GM18870 (cell line): ENCODE results near the gene DZIP3.
A peak's percentile ranks its signal among the peaks of the same experiment; 100 is the strongest.
"Not testable (repeated sequence)": the region's sequence is repeated elsewhere in the genome, so short reads cannot be mapped to it uniquely, and the experiment has no call there.

ENCODE experiments used
- ATAC-seq: cut with Tn5 transposase; IDR thresholded peaks from one replicate; pipeline ENCODE4 v1.9.1; 2021; ENCODE audit warnings: moderate library complexity; ENCODE audit not compliant: unreplicated experiment

Gene DZIP3

DNA sequence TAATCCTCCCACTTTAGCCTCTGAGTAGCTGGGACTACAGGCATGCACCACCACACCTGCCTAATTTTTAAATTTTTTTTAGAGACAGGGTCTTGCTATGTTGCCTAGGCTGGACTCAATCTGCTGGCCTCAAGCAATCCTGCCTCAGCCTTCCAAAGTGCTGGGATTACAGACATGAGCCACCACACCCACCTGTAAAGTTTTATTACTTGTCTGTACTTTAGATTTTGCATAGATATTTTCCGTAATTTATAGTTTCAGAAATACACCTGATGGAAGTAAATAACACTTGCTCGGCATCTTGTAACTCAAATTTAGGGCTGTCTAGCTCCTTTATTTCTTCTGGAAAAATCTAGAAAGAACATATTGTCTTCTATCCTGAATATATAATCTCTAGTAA, 5.8 kb downstream of the DZIP3 start:
- no peak for ATAC-seq

DNA sequence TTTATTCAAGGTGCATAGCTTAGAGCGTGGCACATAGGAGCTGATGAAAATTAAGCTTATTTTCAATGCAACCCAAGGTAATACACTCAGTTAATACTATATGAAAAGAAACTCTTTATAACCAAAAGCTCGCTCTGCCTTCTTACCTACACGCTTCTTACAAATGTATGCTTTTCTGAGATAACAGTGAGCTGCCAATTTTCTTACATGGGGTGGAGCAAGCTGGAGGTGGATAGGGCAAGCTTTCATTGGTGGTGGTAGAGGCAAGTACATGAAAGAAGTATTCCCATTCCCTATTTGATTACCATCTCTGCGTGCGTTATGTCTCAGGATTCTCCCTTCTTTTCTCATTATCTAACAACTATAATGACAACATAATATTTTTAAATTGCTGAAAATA, 8.9 kb downstream of the DZIP3 start:
- no peak for ATAC-seq

DNA sequence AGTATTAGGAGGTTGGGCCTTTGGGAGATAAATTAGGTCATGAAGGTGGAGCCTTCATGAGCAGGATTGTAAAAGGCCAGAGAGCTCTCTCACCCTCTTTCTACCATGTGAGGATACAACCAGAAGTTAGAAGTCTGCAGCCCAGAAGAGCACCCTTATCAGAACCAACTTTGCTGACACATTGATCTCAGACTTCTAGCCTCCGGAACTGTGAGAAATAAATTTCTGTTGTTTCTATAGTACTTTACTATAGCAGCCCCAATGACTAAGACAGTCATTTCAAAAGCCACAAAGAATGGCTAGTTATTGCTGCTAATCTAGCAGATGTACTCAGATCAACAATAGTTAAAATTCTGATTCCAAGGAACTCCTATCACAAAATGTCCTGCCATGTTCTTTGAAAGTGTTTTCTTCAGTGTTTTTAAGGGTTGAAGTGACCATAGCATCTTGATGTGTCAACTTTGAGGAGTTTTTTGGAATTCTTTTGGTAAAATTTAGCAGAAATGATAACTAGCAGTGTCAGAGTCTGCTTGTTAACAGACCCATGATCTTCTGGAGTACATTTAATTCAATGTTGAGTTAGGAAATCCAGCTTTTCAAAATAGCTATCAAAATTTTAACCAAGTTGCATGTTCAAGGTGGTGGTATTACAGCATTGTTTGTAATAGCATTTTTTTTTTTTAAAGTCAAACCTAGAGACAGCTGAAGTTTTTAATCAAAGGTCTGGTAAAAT, 10.3 kb downstream of the DZIP3 start:
- no peak for ATAC-seq

DNA sequence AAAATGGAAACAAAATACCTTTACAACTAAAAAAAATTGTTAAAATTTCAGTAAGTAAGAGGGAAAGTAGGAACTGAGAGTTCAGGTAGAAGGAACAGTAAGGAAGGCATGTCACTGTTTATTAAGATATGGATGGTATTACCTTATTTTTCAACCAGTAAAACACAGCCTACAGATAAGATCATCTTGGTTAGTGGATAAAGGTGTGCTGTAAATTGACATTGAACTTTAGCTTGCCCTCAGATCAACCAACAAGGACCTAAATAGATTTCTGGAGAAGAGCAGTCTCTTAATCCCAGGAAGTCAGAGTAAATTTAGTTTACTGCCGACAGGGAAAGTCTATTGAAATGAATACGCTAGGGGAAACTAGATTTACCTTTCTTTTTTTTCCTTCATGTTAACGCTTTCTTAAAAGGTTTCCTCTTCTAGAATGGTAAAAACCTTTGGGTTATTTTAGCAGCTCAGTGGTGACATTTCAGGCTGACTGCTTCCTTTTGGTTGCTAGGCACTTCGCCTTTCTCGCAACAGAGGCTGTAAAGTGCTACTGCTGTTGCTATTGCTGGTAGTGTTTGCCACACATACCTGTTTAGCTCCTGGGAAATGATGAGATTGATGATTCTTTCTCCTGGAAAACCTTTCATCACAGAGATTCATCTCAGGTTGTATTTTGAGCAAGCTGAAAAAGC, 12.9 kb downstream of the DZIP3 start:
- peak; percentile 63 for ATAC-seq

DNA sequence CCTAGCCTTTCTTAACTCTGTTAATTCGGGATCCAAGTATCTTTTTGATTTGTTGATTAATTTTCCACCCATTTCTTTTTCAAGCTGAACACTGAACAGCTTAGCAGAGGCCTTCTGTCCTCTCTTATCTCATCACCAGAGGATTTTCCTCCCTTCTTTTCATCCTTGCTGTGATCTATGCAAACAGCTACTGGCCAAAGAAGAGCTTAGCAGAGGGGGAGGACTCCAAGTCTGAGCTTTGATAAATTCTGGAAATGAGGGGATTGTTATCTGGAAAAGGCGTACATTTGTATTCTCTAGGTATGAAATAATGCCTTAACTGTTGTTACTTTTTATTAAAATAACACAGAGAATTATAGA, 13.4 kb downstream of the DZIP3 start:
- no peak for ATAC-seq

DNA sequence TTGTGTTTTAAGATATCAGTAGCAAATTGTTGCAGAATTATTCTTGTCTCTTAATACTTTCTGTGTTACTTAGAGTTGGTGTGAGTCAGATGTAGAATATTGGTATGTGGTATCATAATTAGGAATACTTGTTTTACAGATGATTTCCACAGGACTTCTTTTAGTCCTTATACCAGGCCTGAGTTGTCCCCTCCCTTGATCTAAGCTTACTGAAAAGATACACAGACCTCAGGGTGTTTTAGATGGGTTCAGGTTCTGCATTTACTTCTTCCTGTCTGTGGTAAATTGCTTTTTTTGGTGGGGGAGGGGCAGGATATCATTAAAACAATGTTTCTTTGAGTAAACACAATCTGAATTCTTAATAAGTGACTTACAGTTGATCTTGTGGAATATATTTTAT, 14.2 kb downstream of the DZIP3 start:
- ATAC-seq = no peak

DNA sequence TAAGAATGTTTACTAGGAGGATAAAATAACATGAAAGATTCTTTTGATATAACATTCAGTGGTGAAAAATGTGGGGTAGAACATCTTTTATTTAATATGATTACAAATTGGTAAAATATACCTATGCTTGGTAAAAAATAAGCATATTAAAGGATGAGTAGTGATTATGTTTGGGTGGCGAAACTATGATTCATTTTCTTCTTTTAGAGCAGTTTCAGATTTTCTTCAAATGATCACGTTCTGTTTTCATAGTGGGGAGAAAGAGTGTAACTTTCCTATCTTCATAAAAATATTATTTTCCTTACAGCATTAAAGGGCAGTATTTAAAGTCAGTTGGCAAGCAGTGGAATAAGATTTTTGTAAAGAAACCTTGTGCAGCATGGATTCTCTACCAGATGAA, 15.5 kb downstream of the DZIP3 start:
- ATAC-seq = no peak

DNA sequence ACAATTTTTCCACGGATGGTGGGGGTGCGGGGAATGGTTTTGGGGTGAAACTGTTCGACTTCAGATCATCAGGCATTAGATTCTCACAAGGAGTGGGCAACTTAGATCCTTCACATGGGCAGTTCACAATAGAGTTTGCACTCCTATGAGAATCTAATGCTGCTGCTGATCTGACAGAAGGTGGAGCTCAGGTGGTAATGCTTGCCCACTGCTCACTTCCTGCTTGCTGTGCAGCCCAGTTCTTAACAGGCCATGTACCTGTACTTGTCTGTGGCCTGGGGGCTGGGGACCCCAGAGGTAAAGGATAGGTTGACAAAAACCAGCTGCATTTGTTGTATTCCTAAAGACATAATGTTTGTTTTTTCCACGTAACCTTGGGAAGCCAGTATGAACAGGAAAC, 16.0 kb downstream of the DZIP3 start:
- ATAC-seq = no peak

DNA sequence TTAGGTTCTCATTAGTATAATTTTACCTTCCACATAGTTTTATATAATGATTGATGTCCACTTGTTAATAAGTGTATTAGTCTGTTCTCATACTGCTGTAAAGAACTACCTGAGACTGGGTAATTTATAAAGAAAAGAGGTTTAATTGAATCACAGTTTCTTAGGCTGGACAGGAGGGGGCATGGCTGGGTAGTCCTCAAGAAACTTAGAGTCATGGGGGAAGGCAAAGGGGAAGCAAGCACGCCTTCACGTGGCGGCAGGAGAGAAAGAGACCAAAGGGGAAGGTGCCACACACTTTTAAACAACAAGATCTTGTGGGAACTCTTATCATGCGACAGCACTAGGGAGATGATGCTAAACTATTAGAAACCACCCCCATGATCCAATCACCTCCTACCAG, 19.2 kb downstream of the DZIP3 start:
- no peak for ATAC-seq

DNA sequence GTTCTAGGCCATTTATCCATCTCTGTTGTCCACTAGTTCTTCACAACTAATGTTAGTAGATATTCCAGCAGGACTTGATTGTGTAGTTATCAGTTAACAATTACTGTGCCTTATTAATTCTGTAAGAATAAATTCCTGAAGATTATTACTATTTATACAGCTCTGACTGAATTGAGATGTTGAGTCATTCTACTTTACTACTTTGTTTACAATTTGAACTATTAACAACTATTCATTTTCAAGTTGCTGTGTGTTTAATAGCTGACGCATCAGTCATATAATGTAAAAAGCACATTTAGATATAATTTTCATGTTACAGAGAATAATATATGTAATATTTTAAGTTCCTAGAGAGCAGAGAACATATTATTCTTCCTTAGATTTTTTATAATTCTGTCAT, 21.1 kb downstream of the DZIP3 start:
- no peak for ATAC-seq

DNA sequence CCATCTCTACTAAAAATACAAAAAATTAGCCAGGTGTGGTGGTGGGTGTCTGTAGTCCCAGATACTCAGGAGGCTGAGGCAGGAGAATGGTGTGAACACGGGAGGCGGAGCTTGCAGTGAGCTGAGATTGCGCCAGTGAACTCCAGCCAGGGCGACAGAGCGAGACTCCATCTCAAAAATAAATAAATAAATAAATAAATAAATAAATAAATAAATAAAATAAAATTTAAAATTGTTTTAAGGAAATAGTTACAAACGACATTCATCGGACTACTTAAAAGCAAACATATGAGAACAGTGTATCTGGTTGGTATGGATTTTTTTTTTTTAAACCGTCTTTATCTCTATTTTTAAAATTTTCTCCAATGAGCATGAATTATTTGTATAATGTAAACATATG, 26.6 kb downstream of the DZIP3 start:
- not testable (repeated sequence) for ATAC-seq

DNA sequence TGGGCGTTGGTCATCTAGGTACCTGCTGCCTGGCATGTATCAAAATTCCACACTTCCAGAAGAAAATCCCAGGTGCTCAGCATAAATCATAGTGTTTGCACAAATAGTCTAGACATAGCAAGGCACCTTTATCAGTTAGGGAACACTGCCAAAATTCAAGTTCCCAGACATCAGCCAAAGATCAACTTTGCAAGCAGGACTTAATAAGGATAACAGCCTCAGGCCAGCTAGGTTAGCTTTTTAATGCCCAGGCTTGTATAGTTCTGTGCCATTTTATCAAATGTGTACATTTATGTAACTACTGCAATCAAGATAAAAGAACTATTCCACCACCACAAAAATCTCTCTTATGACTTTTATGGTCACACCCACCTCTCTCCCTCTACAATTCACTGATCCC, 30.7 kb downstream of the DZIP3 start:
- ATAC-seq = no peak

DNA sequence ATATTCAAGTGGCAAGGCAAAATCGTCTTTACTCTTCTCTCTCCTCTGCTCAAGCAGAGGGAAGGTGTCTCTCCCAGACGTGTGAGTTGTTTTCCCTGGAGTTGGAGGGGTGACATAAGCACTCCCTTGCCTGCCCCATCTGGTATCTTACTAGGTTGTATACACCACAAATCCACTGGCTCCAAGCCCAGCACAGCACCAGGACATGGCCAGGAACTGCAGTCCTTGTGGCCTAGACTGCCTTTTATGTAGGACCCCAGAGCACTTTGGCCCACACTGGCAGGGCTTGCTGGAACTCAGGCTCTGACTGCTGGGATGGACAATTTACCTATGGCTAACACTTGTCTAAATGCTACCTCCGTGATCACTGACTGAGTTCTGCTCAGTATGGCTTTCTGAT, 34.0 kb downstream of the DZIP3 start:
- ATAC-seq = no peak

DNA sequence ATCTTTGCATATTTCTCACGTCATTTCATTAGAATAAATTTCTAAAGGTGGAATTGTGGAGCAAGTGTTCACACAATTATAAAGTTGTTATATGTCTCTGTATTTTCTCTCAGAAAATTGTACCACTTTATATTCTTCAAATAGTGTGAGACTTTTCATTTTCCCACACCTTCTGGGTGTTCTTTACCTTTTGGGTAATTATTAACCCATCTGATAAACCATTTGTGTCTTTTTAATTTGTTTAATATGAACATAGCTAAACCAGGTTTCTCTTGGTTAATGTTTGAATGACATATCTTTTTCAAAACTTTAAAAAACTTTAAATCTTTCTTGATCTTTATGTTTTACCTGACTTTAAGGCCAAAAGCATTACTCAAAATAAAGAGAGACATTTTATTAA, 40.5 kb downstream of the DZIP3 start:
- ATAC-seq = no peak

DNA sequence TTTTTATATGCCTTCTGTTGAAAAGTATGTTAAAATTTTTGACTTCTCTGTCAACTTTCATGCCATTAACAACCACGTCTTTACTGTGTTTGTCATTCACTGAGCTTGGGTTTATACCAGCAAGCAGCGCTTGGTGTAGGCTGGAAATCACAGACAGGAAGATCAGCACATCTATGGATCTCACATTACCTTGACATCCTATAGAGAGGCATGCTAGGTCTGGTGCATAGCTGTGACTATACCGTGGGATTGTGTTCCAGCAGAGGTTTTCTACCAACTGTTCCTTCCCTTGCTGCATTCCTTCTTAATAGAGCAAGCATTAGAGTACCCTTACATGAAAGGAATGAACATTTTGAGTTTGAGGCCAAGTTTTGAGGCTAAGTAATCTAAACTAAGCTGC, 53.0 kb downstream of the DZIP3 start:
- ATAC-seq = no peak

DNA sequence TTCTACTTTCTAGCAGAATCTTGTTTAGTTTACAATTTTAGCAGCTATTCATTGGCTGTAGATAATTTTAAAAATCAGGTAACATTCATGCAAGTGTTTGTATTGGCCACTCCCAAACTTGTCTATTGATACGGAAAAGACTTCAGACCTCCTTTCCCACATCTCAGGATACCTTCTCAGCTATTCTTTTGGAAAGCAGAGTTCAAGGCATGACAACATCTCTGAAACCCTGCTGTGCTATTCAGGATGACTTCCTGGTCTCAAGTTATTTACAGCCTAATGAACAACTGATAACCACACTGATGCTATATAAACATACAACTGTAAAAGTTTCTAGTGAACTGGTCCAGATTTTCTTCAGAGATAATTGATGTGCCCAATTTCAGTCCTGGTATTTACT, 55.8 kb downstream of the DZIP3 start:
- no peak for ATAC-seq

DNA sequence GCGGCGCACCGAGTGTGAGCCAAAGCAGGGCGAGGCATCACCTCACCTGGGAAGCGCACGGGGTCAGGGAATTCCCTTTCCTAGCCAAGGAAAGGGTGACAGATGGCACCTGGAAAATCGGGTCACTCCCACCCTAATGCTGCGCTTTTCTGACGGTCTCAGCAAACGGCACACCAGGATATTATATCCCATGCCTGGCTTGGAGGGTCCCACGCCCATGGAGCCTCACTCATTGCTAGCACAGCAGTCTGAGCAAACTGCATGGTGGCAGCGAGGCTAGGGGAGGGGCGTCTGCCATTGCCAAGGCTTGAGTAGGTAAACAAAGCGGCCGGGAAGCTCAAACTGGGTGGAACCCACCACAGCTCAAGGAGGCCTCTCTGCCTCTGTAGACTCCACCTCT, 66.1 kb downstream of the DZIP3 start:
- not testable (repeated sequence) for ATAC-seq

DNA sequence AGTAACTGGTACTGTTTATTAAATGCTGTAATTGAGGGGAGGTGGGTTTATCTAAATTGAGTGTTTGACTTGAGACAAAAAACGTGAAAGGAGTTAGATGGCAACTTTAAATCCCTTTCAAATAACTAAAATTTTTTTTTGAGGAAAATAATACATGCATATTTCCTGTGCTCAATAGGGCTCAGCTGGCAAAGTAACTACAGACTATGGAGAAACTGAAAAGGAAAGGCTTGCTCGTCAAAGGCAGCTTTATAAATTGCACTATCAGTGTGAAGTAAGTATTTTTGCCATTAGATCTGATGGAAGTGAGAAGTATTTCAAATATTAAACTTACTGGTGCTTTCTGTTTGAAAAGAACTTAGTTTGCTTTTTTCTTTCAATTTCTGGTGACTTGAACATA, 72.2 kb downstream of the DZIP3 start:
- no peak for ATAC-seq

DNA sequence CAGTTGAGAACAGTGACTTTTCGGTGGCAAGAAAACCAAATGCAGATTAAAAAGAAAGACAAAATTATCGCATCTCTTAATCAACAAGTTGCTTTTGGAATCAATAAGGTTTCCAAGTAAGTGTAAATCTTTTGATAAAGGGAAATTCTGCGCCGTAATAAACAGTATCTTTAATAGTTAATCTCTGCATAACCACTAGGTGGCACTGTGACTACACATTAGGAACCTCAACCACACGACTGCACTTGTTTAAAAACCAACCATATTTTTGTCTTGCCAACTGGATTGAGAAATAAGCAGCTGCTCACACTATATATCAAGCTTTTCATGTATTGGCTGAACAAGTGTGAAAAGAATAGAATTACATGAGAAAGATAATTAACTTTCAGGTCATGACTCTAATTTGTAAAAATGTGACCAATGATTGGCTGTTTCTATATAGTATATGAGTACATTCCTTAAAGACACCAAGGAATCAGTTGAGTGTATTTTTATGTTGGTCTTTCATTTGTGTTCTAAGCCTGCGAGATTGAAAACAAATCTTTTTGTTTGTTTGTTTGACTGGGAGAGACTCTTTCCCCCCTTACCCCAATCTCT, 72.7 kb downstream of the DZIP3 start:
- peak; percentile 65 for ATAC-seq

DNA sequence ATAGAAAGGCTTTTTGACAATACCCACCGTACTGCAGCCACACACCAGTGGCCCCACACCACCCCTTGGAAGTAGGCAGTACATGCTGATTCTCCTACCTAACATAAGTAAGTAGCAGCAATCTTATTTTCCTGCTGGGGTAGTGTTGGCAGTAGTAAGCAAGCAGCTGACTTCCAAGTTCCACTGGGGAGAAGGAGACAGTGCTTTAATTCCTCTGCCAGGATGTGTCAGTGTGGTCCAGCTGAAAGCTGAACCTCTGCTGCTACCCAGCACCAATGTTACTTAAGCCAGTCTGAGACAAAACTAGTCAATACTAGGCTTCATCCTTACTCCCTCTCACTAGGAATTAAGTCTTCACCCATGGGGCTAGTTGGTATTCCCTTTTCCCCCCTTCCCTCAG, 74.7 kb downstream of the DZIP3 start:
- no peak for ATAC-seq

DNA sequence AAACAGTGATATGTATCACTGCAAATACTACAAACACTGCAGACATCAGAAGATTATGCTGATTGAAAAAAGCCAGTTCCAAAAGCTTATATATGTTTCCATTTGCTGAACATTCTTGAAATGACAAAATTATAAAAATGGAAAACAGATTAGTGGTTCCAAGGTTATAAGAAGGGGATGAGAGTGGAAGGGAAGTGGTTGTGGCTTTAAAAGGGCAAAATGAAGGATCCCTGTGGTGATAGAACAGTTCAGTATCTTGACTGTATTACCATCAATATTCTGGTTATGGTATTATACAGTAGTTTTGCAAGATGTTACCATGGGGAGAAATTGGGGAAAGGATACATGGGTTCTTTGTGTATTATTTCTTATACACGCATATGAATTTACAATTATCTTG, 77.8 kb downstream of the DZIP3 start:
- no peak for ATAC-seq

DNA sequence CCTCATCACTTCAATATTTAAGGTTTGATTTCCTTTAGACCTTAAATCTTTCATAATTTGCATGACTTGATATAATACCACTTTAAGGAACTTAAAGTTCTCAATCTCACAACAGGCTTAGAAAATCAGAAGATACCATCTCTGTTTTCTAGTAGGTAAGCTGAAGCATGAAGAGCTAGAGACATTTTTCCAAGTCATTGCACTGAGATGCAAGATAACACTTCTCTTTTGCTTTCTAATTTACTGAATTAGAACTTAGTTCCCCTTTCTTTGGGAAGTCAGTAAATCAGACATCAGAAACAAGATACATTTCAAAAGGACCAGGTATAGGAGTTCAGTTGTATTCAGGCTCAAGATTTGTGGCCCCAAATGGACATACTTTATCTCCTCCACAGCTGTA, 79.7 kb downstream of the DZIP3 start:
- ATAC-seq = no peak

DNA sequence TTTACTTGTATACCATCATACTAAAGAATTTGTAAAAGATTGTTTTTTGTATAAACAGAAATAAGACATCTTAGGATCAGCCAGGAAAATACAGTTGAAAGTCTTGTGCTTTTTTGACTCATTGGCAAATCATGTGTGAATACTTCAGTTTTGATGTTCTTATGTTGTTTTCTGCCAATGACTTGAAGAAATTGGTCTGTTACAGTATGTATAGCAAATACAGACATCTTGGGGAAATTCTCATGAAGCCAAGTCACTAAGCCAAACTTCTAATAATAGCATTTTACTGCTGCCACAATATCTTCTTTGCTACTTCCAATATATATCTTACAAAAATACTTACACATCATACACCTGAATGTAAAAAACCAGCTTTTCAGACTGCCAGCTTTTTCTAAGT, 83.2 kb downstream of the DZIP3 start:
- ATAC-seq = no peak
